ENCODE results near the gene GDPD4.

Gene GDPD4

GRCh38 chr11:77191823-77192495 lies 109.5 kb downstream of the GDPD4 start:
- peak; percentile 21 to 34 (median 32) for DNase-seq (ENCODE audit: low read depth in 2 of 3, low spot score in 2 of 3)

GRCh38 chr11:77191429-77191822 lies 110.1 kb downstream of the GDPD4 start:
- DNase-seq (ENCODE audit: low read depth in 2 of 3, low spot score in 2 of 3): no peak

GRCh38 chr11:77190331-77191075 lies 111.0 kb downstream of the GDPD4 start:
- DNase-seq (ENCODE audit: low read depth in 2 of 3, low spot score in 2 of 3): no peak

GRCh38 chr11:77189588-77190210 lies 111.8 kb downstream of the GDPD4 start:
- DNase-seq (ENCODE audit: low read depth in 2 of 3, low spot score in 2 of 3): no peak

GRCh38 chr11:77188633-77189491 lies 112.6 kb downstream of the GDPD4 start:
- DNase-seq (ENCODE audit: low read depth in 2 of 3, low spot score in 2 of 3): no peak

- DNase-seq (ENCODE audit: low read depth in 2 of 3, low spot score in 2 of 3): peak; percentile 29 to 53 (median 32)
Observed at GRCh38 chr11:77187776-77188632, 113.5 kb downstream of the GDPD4 start.

DNA sequence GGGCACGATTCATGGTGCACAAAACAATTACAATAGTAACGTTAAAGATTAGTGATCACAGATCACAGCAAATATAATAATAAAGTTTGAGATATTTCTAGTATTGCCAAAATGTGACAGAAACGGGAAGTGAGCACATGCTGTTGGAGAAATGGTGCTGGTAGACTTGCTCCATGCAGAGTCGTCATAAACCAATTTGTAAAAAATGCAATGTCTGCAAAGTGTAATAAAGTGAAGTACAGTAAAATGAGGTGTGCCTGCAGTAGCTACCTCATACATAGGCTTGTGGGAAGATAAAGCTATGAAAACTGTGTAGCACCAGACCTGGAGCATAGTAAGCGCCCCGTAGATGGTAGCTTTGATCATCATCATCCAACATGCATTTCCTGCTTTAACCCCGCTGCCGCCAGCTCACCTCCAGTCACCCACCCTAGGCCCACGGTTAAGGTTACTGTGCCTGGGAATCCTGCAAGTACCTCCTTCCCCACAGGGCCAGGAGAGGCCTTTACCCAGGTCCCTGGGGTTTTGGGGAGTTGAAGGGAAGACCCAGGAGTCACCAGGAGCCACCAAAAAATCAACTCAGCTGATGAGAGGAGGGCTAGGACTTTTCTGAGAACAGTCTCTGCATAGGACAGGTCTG lies 114.3 kb downstream of the GDPD4 start:
- DNase-seq (ENCODE audit: low read depth in 2 of 3, low spot score in 2 of 3): no peak

DNA sequence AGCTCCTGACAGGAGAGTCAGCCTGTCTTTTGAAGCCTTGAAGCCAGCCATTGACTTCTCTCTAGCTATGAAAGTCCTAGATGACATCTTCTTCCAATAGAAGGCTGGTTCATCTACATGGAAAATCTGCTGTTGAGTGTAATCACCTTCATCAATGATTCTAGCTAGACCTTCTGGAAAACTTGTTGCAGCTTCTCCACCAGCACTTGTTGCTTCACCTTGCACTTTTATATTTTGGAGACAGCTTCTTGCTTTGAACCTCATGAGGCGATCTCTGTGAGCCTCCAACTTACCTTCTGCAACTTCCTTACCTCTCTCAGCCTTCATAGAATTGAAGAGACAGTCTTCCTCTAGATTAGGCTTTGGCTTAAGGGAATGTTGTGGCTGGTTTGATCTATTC lies 115.2 kb downstream of the GDPD4 start:
- no peak for DNase-seq (ENCODE audit: low read depth in 2 of 3, low spot score in 2 of 3)

DNA sequence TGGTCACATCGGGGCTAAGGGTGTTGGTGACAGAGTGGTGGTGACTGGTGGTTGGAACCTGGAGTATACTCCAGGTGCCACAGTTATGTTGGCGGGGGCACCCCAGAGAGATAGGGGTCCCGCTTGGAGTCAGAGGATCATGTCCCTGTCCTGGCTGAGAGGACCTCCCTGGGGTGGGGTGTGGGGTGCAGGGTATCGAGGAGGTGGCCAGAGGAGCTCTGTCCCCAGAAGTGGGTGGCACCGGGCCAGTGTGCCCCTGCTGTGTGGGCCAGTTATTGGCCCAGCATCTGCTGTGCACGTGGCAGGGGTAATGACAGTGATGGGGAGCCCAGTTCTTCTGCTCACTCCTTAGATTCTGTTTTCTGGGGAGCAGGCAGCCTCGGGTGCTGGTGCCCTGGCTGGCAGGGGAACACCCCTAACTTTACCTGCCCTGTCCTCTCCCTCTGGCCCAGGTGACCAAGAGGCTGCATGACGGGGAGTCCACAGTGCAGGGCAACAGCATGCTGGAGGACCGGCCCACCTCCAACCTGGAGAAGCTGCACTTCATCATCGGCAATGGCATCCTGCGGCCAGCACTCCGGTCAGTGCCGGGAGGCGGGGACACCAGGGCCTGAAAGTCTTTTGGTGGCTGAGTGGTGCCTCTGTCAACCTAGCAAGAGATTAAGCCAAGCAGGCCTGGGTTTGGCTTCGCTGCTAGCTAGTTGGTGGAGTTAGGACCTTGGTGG lies 117.2 kb downstream of the GDPD4 start:
- no peak for DNase-seq (ENCODE audit: low read depth in 2 of 3, low spot score in 2 of 3)

GRCh38 chr11:77183431-77183984 lies 118.0 kb downstream of the GDPD4 start:
- no peak for DNase-seq (ENCODE audit: low read depth in 2 of 3, low spot score in 2 of 3)

- DNase-seq (ENCODE audit: low read depth in 2 of 3, low spot score in 2 of 3): no peak
Observed at GRCh38 chr11:77182542-77183430, 118.7 kb downstream of the GDPD4 start.

DNA sequence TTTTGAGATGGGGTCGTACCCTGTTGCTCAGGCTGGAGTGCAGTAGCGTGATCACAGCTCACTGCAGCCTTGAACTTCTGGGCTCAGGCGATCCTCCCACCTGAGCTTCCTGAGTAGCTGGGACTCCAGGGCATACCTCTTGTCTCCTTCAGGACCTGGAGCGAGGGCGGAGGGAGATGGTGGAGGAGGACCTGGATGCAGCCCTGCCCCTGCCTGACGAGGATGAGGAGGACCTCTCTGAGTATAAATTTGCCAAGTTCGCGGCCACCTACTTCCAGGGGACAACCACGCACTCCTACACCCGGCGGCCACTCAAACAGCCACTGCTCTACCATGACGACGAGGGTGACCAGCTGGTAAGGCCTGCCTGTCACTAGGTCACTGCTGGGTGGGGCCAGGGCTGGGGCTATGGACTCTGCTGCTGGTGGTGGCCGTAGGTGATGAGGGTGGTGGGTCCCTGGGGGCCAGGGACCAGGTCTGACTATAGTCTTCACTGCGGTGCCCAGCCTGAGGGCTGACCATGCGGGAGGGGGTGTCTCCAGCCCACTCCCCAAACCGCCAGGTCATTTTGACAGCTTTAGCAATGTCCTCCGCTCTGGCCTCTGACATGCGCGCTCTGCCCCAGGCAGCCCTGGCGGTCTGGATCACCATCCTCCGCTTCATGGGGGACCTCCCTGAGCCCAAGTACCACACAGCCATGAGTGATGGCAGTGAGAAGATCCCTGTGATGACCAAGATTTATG lies 119.5 kb downstream of the GDPD4 start:
- DNase-seq (ENCODE audit: low read depth in 2 of 3, low spot score in 2 of 3): no peak

DNA sequence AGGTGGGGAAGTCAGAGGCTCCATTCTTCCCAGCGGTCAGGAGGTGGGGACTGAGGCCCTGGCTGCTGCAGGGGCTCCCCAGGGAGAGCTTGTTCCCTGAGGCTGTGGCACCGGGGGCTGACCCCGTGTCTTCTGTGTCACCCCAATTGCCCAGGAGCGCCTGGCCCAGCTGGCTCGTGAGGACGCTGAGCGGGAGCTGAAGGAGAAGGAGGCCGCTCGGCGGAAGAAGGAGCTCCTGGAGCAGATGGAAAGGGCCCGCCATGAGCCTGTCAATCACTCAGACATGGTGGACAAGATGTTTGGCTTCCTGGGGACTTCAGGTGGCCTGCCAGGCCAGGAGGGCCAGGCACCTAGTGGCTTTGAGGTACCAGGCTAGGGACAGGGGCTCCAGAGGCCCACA lies 120.3 kb downstream of the GDPD4 start:
- no peak for DNase-seq (ENCODE audit: low read depth in 2 of 3, low spot score in 2 of 3)

DNA sequence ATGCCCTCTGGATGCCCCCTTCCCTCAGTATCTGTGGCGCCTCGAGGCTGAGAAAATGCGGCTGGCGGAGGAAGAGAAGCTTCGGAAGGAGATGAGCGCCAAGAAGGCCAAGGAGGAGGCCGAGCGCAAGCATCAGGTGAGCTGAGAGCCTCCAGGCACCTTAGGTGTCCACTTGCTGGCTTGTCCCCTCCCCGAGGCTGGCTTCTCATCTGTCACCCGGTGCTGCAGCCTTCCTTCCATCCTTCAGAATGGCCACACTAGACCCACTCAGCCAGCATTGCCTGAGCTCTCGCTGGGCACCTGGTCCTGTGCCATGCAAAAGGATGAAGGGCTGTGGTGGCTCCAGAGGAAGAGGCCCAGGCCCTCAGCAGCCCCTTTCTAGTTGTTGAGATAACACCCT lies 121.1 kb downstream of the GDPD4 start:
- DNase-seq (ENCODE audit: low read depth in 2 of 3, low spot score in 2 of 3): no peak

GRCh38 chr11:77179681-77180080 lies 121.8 kb downstream of the GDPD4 start:
- no peak for DNase-seq (ENCODE audit: low read depth in 2 of 3, low spot score in 2 of 3)

DNA sequence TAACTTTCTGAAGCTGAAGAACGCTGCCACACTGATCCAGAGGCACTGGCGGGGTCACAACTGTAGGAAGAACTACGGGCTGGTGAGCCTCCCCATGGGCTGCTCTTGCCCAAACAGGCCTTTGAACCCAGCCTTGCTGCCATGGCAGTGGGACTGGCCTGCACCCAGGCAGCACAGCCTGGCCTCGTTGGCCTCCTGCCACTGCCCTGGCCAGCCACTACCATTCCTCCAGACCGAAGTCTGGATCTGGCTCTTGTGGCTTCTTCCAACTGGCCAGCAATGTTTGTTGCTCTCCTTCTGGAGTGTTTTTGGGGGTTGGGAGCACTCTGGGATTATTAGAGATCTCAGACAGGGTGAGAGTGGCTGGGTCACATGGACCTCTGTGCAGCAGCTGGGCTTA lies 122.4 kb downstream of the GDPD4 start:
- no peak for DNase-seq (ENCODE audit: low read depth in 2 of 3, low spot score in 2 of 3)

GRCh38 chr11:77178150-77178549 lies 123.3 kb downstream of the GDPD4 start:
- DNase-seq (ENCODE audit: low read depth in 2 of 3, low spot score in 2 of 3): no peak

Measured in activated CD8-positive, alpha-beta memory T cell treated with anti-CD3 and anti-CD28 coated beads for 48 hours (primary cell).